ENCODE measurements around the gene RBCK1.
"Not testable (repeated sequence)": the region's sequence is repeated elsewhere in the genome, so short reads cannot be mapped to it uniquely, and the experiment has no call there.

The RBCK1 gene

DNA sequence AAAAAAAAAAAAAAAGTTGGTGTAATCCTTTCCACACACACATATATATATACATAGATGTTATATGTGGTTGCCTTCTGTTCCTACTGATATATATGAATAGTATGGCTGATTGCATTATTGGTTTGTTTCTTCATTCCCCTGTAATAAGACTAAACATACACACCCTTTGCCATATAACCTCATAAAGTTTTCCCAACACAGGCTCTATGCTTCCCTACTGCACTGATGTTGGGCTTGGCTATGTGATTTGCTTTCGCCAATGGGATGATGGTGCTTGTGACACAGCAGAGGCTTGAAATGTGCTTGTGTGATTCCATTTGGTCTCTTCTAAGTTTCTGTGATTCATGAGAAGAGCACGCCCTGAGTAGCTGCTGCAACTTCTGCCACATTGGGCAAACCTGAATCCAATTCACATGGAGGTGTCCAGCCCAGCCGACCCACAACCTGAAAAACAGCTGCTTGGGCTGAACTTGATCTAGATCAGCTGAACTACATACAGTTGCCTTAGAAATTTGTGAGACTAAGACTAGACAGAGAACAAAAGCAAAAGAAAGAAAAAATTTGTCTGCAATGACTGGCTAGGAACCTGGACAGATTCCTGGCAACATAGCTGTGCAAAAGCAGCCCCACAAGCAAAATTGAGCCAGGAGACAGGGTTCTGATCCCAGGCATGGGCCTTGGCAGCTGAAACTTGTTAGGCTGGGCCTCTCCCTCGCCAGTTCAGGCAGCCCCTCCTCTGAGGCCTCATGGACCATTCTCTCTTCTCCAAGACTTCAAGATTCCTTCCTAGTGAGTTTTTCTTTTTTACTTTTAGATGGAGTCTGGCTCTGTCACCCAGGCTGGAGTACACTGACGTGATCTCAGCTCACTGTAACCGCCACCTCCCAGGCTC is 67.6 kb downstream of the RBCK1 start:
- DNase-seq, result no peak

DNA sequence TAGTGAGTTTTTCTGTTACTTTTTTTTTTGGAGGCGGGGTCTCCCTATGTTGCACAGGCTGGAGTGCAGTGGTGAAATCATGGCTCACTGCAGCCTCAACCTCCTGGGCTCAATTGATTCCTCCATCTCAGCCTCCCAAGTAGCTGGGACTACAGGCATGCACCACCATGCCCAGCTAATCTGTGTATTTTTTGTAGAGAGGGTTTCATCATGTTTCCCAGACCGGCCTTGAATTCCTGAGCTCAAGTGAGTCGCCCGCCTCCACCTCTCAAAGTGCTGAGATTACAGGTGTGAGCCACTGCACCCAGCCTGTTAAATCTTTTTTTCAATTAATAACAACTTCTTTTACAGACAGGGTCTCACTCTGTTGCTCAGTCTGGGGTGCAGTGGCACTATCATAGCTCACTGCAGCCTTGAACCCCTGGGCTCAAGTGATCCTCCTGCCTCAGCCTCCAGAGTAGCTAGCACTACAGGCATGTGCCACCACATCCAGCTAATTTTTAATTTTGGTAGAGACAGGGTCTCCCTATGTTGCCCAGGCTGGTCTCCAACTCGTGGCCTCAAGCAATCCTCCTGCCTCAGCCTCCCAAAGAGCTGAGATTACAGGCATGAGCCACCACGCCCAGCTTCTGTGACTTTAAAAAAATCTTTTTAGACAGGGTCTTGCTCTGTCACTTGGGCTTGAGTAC is 68.6 kb downstream of the RBCK1 start:
- DNase-seq, result not testable (repeated sequence)

DNA sequence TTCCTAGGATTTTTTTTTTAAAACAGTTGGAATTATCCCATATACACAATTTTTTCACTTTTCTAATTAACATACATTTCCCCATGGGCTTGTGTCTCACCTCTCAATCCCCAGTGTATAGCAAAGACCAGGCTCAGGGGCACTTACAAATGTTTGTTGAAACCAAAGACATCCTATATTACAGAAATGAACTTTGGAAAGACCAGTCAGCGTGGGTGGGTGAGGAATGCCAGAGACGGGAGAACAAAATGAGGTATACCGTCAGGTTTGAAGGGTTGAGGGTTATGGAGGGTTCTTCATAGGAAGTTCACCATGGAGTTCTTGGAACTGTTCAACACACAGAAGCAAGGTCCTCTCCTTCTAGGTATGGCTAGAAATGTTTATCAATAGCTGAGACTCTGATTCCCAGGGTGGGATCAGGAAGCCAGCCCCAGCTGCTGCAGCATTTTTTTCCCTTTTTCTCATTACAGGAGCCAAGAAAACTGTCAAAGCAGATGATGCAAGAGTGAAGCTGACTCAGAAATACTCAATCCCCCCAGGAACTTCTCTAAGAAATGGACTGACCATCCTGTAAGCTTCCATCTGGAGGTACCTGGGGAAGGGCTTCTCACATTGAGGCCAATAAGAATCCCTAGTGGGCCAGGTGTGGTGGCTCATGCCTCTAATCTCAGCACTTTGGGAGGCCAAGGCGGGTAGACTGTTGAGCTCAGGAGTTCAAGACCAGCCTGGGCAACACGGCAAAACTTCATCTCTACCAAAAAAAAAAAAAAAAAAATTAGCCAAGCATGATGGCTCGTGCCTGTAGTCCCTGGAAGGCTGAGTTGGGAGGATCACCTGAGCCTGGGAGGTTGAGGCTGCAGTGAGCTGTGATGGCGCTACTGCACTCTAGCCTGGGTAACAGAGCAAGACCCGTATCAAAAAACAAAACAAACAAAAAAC is 70.2 kb downstream of the RBCK1 start:
- DNase-seq, result no peak

DNA sequence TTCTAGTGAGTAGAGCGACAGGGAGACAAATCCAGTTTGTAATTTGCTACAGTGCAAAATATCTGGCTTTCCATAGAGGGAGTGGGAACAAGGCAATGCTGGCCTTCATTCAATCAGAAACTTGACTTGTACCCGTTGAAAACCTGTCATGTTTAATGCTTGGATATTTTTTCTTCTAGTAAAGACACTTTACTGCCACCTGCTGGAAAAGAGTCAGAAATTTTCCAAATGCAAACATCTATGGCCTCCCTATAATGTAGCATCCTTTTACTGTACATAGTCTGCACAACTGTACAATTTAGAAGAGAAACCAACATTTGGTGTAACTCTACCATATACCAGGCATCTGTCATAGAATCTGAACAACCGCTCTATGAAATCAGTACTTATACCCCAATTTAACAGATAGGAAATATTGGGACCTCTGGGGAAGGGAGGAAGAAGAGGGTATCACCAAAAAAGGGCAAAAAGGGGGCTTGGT is 70.9 kb downstream of the RBCK1 start:
- peak; percentile 64 for DNase-seq

DNA sequence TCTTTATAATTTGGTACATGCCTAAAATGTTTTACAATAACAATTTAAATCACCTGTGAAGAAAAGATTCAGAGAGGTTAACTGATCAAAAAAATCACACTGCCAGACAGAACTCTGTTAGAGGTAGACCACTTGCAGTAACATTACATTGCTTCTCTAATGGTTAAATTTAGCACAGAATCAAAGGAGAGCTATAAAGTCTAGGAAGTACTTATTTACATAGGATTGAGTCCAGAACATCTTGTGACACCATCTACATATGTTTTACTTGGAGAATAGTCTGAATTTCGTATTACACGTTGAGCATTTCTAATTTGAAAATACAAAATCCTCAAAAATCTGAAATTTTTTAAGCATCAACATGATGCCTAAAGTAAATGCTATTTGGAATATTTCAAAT is 71.4 kb downstream of the RBCK1 start:
- DNase-seq, result no peak

DNA sequence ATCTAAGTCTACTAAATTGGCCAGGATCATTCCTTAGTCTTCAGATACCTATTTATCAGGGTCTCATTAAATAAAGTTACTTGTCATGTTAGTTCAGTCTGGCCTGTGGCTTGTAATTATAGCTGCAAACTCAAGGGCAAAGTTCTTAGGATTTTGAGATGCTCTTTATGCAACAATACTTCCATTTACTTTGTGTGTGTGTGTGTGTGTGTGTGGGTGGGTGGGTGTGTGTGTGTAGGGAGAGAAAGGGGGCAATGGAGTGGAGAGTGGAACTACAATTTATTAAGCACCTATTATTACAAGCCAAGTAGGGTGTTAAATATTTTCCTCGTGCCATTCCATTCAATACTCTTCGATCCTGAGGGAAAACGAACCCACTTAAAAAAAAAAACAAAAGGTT is 71.9 kb downstream of the RBCK1 start:
- DNase-seq, result no peak

DNA sequence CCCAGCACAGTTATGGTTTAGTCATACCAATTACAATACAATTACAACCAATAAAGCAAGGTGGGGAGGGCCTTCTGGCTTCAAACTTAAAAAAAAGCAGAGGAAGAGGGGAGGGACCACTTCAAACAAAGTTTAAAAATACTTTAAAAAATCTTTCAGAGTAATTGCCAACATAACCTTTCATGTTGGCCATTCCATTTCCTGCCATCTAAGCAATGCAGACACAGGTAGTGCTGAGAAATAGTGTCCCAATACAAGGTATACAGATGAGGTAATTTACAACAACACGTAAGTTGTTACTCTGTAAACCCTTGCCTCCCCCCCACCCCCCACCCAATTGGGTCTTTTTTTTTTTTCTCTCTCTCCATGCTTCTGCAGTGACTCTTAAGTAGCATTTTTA is 73.1 kb downstream of the RBCK1 start:
- DNase-seq, result no peak

All from NCI-H1436 (cell line).